Left ventricle myocardium inferior (tissue), 1 donor: ENCODE data around the gene FHIT. TPM values are rescaled to one million over a fixed set of nuclear protein-coding genes. Genes with fewer than 3 reads are reported as not detected.
"Not testable (repeated sequence)": the region's sequence is repeated elsewhere in the genome, so short reads cannot be mapped to it uniquely, and the experiment has no call there.

Experiments
- DNase-seq: peaks from one replicate; pipeline ENCODE4 v3.0.0-alpha.2; 2020
- H3K27ac ChIP-seq: fragments of 200-600 bp; replicated peaks from 2 replicates; pipeline ENCODE4 v1.8.0; 2021
- H3K27me3 ChIP-seq: fragments of 200-600 bp; 2 replicates; pipeline ENCODE4 v1.8.0; 2021; ENCODE audit warnings: low read depth
- H3K36me3 ChIP-seq: fragments of 200-600 bp; 2 replicates; pipeline ENCODE4 v1.8.0; 2021
- H3K4me1 ChIP-seq: fragments of 200-600 bp; 2 replicates; pipeline ENCODE4 v1.8.0; 2021
- H3K4me3 ChIP-seq: fragments of 200-600 bp; 2 replicates; pipeline ENCODE4 v1.8.0; 2021; ENCODE audit warnings: mild to moderate bottlenecking, moderate library complexity
- H3K9me3 ChIP-seq: fragments of 200-600 bp; replicated peaks from 2 replicates; pipeline ENCODE4 v1.8.0; 2021
- intact Hi-C: fragments of 100-400 bp; cut with micrococcal nuclease; formaldehyde crosslinking; loops from one replicate; pipeline ENCODE4 v1.11.0; 2022
- total RNA-seq: library from RNA; stranded (reverse); fragmentation: NEBNext Ultra II Directional; extraction: Animal tissue kit (Norgen Biotek cat#: 25700); gene quantifications from one replicate; pipeline ENCODE4 v1.2.1, GENCODE V29; 2021
- TF ChIP-seq, protein P1 (sequence below): fragments of 200-600 bp; IDR thresholded peaks from 2 replicates; pipeline ENCODE4 v1.8.0; 2021; ENCODE audit warnings: antibody characterized with exemption, mild to moderate bottlenecking, borderline replicate concordance
- donor health status: DM: no; HTN: yes; CAD: no; lungs with severe emphysema.

Gene FHIT
- total RNA-seq, 1 donor from 2014 or later, result 16.0 TPM

DNA sequence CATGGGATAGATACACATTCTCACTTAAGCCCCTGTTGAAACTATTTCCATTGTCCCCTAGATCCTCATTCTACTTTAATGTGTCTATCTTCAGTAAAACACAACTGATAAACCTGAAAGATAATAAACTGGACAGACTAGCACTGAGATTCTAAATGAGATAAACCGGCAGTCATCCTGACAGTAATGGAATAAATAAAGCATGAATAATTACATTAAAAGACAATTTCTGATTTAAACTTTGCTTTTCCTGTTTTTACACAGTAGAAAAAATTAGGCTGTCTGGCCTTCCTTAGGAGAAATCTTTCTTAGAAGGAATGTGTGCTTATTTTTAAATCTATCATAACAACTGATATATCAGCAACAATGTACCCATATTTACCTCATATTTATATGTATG is 232.4 kb downstream of the FHIT start:
- no peak for DNase-seq
- H3K27ac ChIP-seq, result no peak overlapping the region
- TF ChIP-seq, protein P1, sequence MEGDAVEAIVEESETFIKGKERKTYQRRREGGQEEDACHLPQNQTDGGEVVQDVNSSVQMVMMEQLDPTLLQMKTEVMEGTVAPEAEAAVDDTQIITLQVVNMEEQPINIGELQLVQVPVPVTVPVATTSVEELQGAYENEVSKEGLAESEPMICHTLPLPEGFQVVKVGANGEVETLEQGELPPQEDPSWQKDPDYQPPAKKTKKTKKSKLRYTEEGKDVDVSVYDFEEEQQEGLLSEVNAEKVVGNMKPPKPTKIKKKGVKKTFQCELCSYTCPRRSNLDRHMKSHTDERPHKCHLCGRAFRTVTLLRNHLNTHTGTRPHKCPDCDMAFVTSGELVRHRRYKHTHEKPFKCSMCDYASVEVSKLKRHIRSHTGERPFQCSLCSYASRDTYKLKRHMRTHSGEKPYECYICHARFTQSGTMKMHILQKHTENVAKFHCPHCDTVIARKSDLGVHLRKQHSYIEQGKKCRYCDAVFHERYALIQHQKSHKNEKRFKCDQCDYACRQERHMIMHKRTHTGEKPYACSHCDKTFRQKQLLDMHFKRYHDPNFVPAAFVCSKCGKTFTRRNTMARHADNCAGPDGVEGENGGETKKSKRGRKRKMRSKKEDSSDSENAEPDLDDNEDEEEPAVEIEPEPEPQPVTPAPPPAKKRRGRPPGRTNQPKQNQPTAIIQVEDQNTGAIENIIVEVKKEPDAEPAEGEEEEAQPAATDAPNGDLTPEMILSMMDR, result no peak
- H3K27me3 ChIP-seq, result no peaks in the 10 kb centered on the region
- no peak overlapping the region for H3K4me3 ChIP-seq
- no peaks in the 10 kb centered on the region for H3K4me1 ChIP-seq
- intact Hi-C loops, result no loop called here
- H3K9me3 ChIP-seq, result peaks cover 20% of the 10 kb centered on the region
- no peaks in the 10 kb centered on the region for H3K36me3 ChIP-seq

DNA sequence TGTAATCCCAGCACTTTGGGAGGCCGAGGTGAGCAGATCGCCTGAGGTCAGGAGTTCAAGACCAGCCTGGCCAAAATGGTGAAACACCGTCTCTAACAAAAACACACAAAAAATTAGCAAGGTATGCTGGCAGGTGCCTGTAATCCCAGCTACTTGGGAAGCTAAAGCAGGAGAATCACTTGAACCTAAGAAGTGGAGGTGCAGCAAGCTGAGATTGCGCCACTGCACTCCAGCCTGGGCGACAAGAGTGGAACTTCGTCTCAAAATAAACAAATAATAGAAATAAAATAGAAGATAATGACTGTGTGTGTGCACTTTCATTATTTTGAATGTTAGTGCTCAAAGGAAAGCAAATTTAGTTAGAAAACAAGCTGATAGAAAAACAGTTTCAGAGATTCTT is 234.2 kb downstream of the FHIT start:
- H3K27ac ChIP-seq, intact Hi-C loops: not testable (repeated sequence)

DNA sequence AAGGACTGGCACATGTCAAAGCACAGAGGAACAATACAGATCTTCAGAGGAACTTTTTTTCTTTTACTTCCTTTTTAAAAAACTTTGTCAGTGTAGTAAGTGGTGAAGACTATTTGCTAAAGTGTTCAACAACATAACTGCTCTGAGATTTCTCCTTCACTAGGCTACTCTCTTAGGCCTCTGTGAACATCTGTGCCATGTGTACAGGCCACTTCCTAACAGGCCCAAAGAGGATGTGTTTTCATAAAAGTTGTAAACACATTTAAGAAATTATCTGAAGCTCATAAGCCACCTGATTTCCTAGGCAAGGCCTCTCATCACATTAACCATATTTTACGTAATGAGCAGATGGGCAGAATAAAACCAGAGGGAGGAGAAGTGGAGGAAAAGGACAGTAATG is 235.4 kb downstream of the FHIT start:
- DNase-seq, result no peak
- intact Hi-C loops, result no loop called here
- no peaks in the 10 kb centered on the region for H3K36me3 ChIP-seq
- H3K27me3 ChIP-seq, result no peaks in the 10 kb centered on the region
- no peak overlapping the region for H3K27ac ChIP-seq
- H3K9me3 ChIP-seq, result no peaks in the 10 kb centered on the region
- no peak overlapping the region for H3K4me3 ChIP-seq
- no peaks in the 10 kb centered on the region for H3K4me1 ChIP-seq
- TF ChIP-seq, protein P1, result no peak

More for the DNA sequence above, 234.2 kb downstream of the FHIT start:
- H3K4me1 ChIP-seq, H3K9me3 ChIP-seq, H3K36me3 ChIP-seq, H3K27me3 ChIP-seq, H3K4me3 ChIP-seq, DNase-seq: not testable (repeated sequence)

DNA sequence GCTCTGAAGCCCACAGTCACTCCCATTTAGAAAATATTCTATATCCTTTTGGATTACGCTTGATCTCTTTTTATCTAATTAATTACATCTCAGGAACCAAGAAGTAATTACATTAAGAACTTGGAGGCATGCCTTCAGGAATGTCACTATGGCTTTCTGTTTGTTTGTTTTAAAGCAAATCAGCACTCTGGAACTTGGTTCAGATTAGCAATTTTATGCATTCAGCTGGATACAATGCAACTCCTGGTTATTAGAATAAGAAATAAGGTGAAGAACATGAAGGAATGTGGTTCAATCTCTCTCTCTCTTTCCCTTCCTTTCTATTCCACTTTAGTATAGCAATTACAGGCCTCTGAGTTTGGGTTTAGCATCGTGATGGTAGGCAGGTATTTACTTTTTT is 235.8 kb downstream of the FHIT start:
- Histone ChIP-seq H3K27ac (no peak overlapping the region), H3K4me3 (no peak overlapping the region), H3K4me1 (no peaks in the 10 kb centered on the region), H3K9me3 (no peaks in the 10 kb centered on the region), H3K27me3 (no peaks in the 10 kb centered on the region), H3K36me3 (no peaks in the 10 kb centered on the region)
- intact Hi-C loops, result no loop called here
- TF ChIP-seq, protein P1, result no peak
- DNase-seq, result no peak

DNA sequence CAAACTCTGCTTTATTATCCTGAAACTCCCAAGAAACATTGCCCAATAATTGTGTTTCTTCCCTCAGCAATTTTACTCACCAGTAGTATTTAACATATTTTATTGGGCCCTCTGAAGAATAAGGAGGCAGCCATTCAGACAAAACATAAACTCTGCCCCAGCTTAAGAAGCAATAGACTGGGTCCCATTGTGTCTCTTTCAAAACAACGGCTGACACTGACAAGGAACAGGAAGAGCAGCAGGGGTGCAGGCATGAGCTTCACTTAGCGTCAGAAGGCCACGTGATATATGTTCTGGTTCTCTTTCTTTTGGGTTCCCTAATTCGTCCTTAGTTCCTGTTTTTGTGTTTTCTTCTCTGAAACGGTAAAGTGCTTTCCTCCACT is 242.3 kb downstream of the FHIT start:
- DNase-seq, result no peak
- Histone ChIP-seq H3K4me1 (no peaks in the 10 kb centered on the region), H3K36me3 (no peaks in the 10 kb centered on the region), H3K27ac (no peak overlapping the region), H3K9me3 (no peaks in the 10 kb centered on the region), H3K4me3 (no peak overlapping the region), H3K27me3 (no peaks in the 10 kb centered on the region)
- TF ChIP-seq, protein P1, result no peak
- intact Hi-C loops, result no loop called here

DNA sequence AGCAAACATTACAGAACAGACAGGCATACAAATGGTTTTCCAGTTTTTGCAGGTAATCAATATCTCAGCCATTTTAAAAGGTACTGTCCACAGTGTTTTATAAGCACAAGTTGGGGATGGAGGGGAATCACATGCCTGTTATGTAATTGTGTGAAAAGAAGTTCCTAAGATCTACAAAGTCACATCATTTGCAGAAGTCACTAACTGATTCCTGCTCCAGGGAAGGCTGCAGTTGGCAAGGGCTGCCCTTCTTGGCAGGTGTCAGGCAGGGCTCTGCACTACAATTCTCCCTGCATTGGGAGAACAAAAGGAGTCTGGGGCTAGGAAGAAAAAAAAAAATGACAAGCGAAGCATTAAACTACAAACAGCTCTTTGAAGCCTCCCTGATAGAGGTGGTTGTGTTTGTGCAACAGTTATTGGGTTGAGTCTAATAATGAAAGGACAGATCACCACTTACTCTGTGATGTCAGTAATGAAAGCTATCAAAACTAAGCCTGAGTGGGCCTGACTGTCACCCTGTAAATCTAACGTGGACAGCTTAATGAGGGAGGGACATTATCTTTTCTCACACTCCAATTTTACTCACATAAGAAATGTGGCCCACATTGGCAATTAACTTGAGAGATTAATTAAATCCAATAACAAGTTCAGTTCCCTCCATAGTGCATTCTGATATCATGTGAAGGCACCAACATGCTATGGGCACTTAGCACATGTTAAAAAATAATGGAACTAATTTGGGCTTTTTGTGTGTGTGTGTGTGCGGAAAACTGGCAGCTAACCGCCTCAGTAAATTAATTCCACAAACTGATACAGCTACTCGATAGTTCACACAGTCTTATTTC is 242.9 kb downstream of the FHIT start:
- intact Hi-C loops, result no loop called here
- H3K4me3 ChIP-seq, result no peak overlapping the region
- no peak overlapping the region for H3K27ac ChIP-seq
- no peaks in the 10 kb centered on the region for H3K27me3 ChIP-seq
- DNase-seq, result no peak
- no peaks in the 10 kb centered on the region for H3K36me3 ChIP-seq
- H3K9me3 ChIP-seq, result no peaks in the 10 kb centered on the region
- TF ChIP-seq, protein P1, result no peak
- H3K4me1 ChIP-seq, result no peaks in the 10 kb centered on the region
